K562 (cell line): ENCODE results near the gene DESI2. TPM values are rescaled to one million over a fixed set of nuclear protein-coding genes. Genes with fewer than 3 reads are reported as not detected.

Experiments used
- CEBPB ChIP-seq: fragments of 450-650 bp; IDR thresholded peaks from 2 replicates; pipeline ENCODE4 v1.6.1; 2016; ENCODE audit warnings: missing genetic modification characterization, missing compliant biosample characterization
- TCFL5 ChIP-seq: fragments of 250-450 bp; sonication (Bioruptor Pico); conservative IDR thresholded peaks from 2 replicates; pipeline ENCODE4 v1.6.1; 2021; ENCODE audit warnings: mild to moderate bottlenecking, moderate library complexity, matching md5 sums
- XRCC4 ChIP-seq: IDR thresholded peaks from one replicate; pipeline ENCODE4 v1.6.1; 2011; ENCODE audit not compliant: insufficient read depth, insufficient read length; ENCODE audit errors: extremely low read depth
- polyA plus RNA-seq, 8 experiments: library from polyadenylated mRNA; depleted of rRNA in 4 of 8; stranded (reverse) in 5 of 8; unstranded in 3 of 8; fragments of >200 nt; fragmentation: Nextera tagmentation in 2 of 8; fragmentation: Illumina TruSeq in 1 of 8; extraction: Ambion mirVana in 2 of 8; extraction: Trizol in 1 of 8; gene quantifications; 2 replicates each; pipeline versions ENCODE4 v1.2.1 to v1.2.3, GENCODE V29; 2011 to 2014; ENCODE audit warnings: inconsistent platforms in 1 of 8, missing spikeins in 1 of 8
- total RNA-seq, 7 experiments: library from RNA; depleted of rRNA in 6 of 7; stranded (reverse); fragments of >200 nt in 6 of 7; fragmentation: Illumina TruSeq in 2 of 7; extraction: Trizol in 2 of 7; gene quantifications; 2 replicates each; pipeline versions ENCODE4 v1.2.1 to v1.2.3, GENCODE V29; 2011 to 2021; ENCODE audit warnings: low replicate concordance in 1 of 7
- TF ChIP-seq, protein P1 (sequence below), 2 experiments: fragments of 450-650 bp in 1 of 2; sonication (generic) in 1 of 2; formaldehyde crosslinking in 1 of 2; IDR thresholded peaks; 2 replicates each; pipeline versions ENCODE4 v1.7.1 to v1.9.0; 2016 to 2022; ENCODE audit warnings: inconsistent platforms in 1 of 2, mild to moderate bottlenecking in 1 of 2, missing genetic modification reagents in 1 of 2
- TF ChIP-seq, protein P2 (sequence below): fragments of 200-800 bp; sonication (Bioruptor generic); IDR thresholded peaks from 2 replicates; pipeline ENCODE4 v1.6.1; 2017; ENCODE audit warnings: missing genetic modification characterization, missing compliant biosample characterization
- TF ChIP-seq, protein P3 (sequence below), 2 experiments: fragments of 200-800 bp in 1 of 2; sonication (Bioruptor generic) in 1 of 2; sonication (generic) in 1 of 2; formaldehyde crosslinking in 1 of 2; IDR thresholded peaks in 1 of 2; conservative IDR thresholded peaks in 1 of 2; 2 replicates each; pipeline versions ENCODE4 v1.5.0 to v1.6.1; 2016 to 2020; ENCODE audit warnings: missing compliant biosample characterization in 1 of 2, missing genetic modification characterization in 1 of 2, missing genetic modification reagents in 1 of 2
- TF ChIP-seq, protein P4 (sequence below): fragments of 150-350 bp; conservative IDR thresholded peaks from 2 replicates; pipeline ENCODE4 v1.6.1; 2014; ENCODE audit warnings: low read length

Gene DESI2
- total and polyA plus RNA-seq, 9 of the 15 experiments (the other 6 are each of a cell fraction or from before 2014, with no cell fraction given) = 17.4 to 59.4 (median 38.4) TPM

DNA sequence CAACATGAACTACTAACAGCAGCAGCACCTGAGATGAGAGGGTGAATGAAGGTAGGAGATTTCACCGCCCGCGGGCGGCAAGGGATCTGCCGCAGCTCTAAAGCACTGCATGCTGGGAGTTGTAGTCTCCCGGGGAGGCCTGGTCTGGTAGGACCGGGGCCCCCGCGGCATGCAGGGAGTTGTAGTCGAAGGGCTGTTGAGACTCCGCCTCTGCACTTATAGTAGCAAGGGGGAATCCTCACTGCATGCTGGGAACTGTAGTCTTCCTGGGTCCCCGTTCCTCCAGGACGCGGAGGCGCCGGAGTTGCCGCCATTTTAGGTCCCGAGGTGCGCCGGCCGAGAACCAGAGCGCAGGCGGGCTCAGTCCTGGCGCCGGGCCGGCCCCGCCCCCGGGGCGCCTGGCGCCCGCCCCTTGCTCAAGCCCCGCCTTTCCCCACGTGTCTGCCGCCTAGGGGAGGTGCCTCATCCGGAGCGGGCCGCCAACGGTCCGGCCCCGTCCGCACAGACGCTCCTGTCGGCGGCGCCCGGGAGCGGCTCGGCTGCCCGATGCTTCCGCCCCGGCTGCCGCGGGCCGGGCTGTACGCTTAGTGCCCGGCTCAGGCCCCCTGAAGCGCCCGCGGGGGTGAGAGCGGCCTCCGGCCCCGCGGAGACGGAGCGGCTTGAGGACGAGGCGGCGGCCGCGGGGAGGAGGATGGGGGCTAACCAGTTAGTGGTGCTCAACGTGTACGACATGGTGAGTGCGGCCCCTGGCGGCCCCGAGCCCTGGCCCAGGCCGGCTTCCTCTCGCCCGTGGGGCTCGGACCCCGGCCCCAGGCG lies at the start of gene DESI2 (continued):
- TF ChIP-seq, protein P1, sequence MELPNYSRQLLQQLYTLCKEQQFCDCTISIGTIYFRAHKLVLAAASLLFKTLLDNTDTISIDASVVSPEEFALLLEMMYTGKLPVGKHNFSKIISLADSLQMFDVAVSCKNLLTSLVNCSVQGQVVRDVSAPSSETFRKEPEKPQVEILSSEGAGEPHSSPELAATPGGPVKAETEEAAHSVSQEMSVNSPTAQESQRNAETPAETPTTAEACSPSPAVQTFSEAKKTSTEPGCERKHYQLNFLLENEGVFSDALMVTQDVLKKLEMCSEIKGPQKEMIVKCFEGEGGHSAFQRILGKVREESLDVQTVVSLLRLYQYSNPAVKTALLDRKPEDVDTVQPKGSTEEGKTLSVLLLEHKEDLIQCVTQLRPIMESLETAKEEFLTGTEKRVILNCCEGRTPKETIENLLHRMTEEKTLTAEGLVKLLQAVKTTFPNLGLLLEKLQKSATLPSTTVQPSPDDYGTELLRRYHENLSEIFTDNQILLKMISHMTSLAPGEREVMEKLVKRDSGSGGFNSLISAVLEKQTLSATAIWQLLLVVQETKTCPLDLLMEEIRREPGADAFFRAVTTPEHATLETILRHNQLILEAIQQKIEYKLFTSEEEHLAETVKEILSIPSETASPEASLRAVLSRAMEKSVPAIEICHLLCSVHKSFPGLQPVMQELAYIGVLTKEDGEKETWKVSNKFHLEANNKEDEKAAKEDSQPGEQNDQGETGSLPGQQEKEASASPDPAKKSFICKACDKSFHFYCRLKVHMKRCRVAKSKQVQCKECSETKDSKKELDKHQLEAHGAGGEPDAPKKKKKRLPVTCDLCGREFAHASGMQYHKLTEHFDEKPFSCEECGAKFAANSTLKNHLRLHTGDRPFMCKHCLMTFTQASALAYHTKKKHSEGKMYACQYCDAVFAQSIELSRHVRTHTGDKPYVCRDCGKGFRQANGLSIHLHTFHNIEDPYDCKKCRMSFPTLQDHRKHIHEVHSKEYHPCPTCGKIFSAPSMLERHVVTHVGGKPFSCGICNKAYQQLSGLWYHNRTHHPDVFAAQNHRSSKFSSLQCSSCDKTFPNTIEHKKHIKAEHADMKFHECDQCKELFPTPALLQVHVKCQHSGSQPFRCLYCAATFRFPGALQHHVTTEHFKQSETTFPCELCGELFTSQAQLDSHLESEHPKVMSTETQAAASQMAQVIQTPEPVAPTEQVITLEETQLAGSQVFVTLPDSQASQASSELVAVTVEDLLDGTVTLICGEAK (IDR thresholded peaks at IDR 0.05) = peak; percentile 30; the same call in 1 of the 2 replicates
- TF ChIP-seq, protein P1 (CRISPR knock-in tag; IDR thresholded peaks at IDR 0.05) = no peak
- TF ChIP-seq, protein P2, sequence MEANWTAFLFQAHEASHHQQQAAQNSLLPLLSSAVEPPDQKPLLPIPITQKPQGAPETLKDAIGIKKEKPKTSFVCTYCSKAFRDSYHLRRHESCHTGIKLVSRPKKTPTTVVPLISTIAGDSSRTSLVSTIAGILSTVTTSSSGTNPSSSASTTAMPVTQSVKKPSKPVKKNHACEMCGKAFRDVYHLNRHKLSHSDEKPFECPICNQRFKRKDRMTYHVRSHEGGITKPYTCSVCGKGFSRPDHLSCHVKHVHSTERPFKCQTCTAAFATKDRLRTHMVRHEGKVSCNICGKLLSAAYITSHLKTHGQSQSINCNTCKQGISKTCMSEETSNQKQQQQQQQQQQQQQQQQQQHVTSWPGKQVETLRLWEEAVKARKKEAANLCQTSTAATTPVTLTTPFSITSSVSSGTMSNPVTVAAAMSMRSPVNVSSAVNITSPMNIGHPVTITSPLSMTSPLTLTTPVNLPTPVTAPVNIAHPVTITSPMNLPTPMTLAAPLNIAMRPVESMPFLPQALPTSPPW = peak; percentile 89
- TF ChIP-seq CEBPB (tag) (no peak), XRCC4 (no peak), TCFL5 (CRISPR knock-in tag) (no peak)
- TF ChIP-seq, protein P3, sequence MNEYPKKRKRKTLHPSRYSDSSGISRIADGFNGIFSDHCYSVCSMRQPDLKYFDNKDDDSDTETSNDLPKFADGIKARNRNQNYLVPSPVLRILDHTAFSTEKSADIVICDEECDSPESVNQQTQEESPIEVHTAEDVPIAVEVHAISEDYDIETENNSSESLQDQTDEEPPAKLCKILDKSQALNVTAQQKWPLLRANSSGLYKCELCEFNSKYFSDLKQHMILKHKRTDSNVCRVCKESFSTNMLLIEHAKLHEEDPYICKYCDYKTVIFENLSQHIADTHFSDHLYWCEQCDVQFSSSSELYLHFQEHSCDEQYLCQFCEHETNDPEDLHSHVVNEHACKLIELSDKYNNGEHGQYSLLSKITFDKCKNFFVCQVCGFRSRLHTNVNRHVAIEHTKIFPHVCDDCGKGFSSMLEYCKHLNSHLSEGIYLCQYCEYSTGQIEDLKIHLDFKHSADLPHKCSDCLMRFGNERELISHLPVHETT (CRISPR knock-in tag; conservative IDR thresholded peaks at IDR 0.05 in 1 of 2, IDR thresholded peaks at IDR 0.05 in 1 of 2) = peak in 1 of 2 experiments; percentile 93; a peak in 2 of 4 replicates
- TF ChIP-seq, protein P4, sequence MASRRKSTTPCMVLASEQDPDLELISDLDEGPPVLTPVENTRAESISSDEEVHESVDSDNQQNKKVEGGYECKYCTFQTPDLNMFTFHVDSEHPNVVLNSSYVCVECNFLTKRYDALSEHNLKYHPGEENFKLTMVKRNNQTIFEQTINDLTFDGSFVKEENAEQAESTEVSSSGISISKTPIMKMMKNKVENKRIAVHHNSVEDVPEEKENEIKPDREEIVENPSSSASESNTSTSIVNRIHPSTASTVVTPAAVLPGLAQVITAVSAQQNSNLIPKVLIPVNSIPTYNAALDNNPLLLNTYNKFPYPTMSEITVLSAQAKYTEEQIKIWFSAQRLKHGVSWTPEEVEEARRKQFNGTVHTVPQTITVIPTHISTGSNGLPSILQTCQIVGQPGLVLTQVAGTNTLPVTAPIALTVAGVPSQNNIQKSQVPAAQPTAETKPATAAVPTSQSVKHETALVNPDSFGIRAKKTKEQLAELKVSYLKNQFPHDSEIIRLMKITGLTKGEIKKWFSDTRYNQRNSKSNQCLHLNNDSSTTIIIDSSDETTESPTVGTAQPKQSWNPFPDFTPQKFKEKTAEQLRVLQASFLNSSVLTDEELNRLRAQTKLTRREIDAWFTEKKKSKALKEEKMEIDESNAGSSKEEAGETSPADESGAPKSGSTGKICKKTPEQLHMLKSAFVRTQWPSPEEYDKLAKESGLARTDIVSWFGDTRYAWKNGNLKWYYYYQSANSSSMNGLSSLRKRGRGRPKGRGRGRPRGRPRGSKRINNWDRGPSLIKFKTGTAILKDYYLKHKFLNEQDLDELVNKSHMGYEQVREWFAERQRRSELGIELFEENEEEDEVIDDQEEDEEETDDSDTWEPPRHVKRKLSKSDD = peak; percentile 75; the same call in 1 of the 2 replicates
